Astrocyte (in vitro differentiated cells and primary cell): ENCODE data around the gene ADGRG2.

Experiments
- EZH2 ChIP-seq: IDR thresholded peaks from 2 replicates; pipeline ENCODE4 v1.6.1; 2012; ENCODE audit warnings: mild to moderate bottlenecking, low read length, inconsistent platforms; ENCODE audit not compliant: insufficient read depth
- TF ChIP-seq, protein P1 (sequence below): IDR thresholded peaks from 2 replicates; pipeline ENCODE4 v1.5.1; 2011; ENCODE audit warnings: low read depth, mild to moderate bottlenecking, inconsistent platforms, low read length, moderate library complexity; ENCODE audit not compliant: insufficient read depth

GRCh38 chrX:19046343-19047215, 75.7 kb downstream of the ADGRG2 start:
- TF ChIP-seq, protein P1, sequence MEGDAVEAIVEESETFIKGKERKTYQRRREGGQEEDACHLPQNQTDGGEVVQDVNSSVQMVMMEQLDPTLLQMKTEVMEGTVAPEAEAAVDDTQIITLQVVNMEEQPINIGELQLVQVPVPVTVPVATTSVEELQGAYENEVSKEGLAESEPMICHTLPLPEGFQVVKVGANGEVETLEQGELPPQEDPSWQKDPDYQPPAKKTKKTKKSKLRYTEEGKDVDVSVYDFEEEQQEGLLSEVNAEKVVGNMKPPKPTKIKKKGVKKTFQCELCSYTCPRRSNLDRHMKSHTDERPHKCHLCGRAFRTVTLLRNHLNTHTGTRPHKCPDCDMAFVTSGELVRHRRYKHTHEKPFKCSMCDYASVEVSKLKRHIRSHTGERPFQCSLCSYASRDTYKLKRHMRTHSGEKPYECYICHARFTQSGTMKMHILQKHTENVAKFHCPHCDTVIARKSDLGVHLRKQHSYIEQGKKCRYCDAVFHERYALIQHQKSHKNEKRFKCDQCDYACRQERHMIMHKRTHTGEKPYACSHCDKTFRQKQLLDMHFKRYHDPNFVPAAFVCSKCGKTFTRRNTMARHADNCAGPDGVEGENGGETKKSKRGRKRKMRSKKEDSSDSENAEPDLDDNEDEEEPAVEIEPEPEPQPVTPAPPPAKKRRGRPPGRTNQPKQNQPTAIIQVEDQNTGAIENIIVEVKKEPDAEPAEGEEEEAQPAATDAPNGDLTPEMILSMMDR = no peak
- no peak for TF ChIP-seq EZH2
